GM18508 (cell line): ENCODE results near the gene PRR3.

ENCODE experiments used
- ATAC-seq: cut with Tn5 transposase; IDR thresholded peaks from one replicate; pipeline ENCODE4 v1.9.1; 2021; ENCODE audit warnings: moderate number of reproducible peaks; ENCODE audit not compliant: insufficient read depth, unreplicated experiment

The PRR3 gene

DNA sequence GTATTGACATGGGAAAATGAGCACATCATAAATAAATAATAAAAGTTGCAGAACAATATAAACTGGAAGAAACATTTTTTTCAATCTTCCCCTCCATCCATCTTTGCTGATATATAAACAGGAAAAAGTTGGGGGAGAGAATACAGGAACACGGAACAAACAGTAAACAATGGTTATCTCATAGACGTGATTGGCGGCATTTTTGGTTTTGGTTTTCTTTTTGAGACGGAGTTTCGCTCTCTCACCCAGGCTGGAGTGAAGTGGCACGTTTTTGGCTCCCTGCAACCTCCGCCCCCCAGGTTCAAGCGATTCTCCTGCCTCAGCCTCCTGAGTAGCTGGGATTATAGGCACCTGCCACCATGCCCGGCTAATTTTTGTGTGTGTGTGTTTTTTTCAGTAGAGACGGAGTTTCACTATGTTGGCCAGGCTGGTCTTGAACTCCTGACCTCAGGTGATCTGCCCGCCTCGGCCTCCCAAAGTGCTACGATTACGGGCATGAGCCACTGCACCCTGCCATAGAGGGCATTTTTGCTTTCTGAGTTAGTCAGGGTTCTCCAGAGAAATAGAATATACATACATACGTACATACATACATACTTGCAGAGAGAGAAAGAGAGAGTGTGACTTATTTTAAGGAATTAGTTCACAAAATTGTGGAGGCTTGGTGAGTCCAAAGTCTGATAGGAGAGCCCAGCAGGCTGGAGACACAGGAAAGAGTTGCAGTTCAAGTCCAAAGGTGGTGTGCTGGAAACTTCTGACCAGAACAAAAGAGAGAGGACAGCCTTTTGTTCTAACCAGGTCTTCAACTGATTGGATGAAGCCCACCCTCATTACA is 23.4 kb upstream of the PRR3 start:
- ATAC-seq = no peak

DNA sequence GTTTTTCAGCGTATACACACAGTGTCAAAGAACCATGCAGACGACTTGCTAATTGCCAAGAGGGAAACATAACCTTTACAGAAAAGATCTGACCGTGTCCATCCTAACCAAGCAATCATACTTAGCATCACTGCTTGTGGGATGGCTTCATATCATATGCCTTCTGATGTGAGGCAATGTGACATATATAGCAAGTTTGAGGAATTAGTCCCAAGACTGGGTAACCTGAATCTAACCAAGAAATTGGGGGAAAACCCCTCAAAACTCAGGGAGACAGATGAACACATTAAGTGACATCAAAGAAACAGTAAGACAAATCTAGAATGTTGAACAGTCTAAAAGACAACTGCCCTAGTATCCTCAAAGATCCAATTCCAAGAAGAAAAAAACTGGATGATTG is 19.2 kb upstream of the PRR3 start:
- no peak for ATAC-seq

- no peak for ATAC-seq
Observed at GRCh38 chr6:30541515-30542403, 15.3 kb upstream of the PRR3 start.

DNA sequence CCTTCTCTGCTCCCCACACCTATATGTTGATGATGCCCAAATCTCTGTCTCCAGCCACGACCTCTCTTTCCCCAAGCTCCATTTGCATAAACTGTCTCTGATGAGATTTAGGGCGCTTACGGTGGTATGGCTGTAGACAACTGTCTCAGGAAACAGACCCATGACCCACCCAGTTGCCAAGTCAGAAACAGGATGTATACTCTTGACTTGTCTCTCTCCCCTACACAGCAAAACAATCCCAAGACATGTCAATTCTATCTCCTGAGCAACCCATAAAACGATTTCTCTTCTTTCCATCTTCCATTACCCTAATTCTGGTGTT is 14.7 kb upstream of the PRR3 start:
- ATAC-seq = no peak

DNA sequence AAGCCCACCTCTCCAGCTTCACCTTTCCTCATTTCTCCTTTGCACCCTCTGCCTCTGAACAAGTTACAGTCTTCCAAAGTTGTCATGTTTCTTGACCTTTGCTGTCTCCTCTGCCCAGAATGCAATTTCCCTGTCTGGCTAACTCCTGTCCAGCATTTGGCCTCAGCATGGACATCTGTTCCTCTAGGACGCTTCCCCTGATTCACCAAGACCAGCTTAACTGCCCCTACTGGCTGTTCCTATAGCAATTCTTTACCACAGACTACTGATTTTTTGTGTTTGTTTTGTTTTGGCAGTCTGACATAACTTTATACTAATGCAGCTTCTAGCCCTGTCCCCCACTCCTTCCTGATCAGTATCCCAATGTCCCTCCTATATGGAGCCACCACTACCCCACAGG is 14.2 kb upstream of the PRR3 start:
- ATAC-seq = no peak

DNA sequence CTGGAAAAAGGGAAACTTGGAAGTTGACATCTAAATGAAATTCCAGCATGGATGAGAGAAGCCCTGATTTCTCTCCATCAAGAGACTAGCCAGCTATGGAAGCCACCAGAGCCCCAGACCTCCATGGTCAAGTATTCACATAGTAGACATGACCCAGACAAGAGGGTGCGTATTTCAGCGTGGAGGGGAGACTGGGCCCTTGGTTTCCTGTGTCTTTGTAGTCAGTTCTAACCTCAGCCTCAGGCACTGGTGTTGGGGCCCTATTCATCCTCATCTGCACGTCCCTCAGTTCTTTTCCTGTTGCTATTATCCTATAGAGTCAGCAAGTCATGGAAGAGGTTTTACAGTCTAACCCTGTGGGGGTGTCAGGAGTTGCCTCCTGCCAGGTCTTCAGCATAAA is 13.3 kb upstream of the PRR3 start:
- ATAC-seq = no peak

- no peak for ATAC-seq
Observed at GRCh38 chr6:30544666-30545272, 12.3 kb upstream of the PRR3 start.

DNA sequence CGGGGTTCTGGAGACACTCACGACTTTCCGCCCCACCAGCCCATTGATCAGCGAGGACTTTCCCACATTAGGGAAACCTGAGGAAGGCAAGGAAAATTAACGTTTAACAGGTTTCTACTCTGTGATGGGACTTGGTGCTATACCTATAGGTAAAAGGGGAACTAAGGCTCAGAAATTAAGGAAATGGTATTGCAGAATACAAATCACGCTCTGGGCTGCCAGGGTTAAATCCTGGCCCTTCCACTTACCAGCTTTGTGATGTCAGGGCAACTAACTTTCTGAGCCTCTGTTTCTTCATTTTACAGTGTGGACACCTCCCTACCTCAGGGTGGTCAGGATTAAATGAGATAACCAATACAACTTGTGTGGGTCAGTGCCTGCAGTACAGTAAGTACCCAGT is 9.6 kb upstream of the PRR3 start:
- no peak for ATAC-seq

DNA sequence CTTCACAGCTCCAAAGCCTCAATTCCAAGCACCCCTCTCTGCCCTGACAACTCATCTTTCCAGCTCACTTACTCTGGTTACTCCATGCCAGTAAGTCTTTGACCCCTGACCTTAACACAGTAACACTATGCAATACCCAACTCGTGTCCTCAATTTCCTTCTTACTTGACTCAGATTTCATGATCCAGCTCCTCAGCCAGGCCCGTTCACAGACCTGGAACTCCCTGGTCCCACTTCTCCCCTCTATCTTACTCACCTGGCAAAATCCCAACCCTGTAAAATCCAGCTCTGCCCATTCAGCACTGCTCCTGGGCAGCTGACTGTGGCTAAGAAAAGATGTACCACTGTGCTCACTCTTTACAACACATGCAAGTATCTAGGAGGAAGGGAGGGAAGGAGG is 8.7 kb upstream of the PRR3 start:
- ATAC-seq = no peak

DNA sequence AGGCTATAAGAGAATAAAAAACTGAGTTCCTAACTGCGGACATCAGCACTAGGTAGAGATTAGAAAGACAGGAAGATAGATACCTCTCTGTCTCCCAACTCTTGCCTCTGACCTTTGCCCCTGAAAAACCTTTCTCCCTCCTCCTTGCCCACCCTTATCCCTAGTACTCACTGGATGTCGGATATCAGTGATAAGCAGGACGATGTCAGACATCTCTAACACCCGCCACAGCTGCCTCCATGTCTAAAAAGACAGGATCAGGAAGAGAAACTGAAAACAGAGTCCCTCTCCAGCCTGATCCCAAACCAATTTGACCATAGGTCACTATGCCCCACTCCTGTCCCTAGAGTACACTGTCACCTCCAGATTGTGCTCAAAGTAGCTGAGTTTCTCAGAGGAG is 2.7 kb upstream of the PRR3 start:
- no peak for ATAC-seq

DNA sequence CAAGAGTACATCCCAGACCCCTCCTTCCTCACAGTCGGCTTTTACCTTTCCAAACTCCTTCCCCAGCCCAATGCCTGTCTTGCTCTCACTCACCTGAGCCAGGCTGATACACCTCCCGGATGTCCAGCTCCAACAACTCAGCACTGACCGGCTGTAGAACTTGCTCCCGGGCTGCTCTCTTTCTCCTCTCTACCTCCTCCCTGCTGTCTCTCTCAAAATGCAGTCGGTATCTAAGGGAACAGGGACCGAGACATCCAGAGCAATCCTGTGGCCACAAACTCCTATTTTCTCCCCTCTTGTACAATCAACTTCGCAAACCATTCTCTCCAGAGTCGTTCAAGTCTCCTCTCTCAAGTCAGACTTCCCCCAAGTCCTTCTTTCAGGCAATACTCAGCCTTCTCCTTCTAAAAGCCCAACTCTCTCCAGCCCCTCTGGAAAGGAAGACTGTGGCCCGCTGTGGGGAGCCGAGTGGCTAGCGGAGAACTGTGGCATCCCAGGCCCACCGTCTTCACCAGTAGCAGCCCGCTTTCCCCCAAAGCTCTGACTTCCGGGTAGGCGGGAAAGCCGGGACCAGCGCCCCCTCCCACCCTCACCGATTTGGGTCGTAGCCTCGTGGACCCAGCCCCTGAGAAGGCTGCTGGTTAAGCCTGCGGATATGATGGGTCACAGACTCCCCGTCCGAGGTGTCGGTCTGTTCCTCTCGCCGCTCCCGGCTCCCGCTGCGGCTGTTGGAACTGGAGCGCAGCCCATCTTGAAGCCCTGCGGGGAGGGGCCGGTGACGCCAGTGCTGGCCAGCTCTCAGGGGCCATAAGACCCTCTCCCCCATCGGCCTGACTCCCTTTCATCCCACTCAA is 1.9 kb upstream of the PRR3 start:
- no peak for ATAC-seq

- ATAC-seq = no peak
Observed at GRCh38 chr6:30555816-30556065, 1.4 kb upstream of the PRR3 start.

- peak; percentile 39 for ATAC-seq
Observed at GRCh38 chr6:30556066-30556905, 809 bp upstream of the PRR3 start, which contains the start of gene GNL1. Gene GNL1 (minus strand): TSS chr6:30556489. CDS start chr6:30556203, 286 bp downstream.

GRCh38 chr6:30557683-30557981 is 537 bp downstream of the PRR3 start:
- ATAC-seq = no peak

- ATAC-seq = no peak
Observed at GRCh38 chr6:30560930-30561329, 3.8 kb downstream of the PRR3 start.

GRCh38 chr6:30562470-30563425 is 5.7 kb downstream of the PRR3 start:
- ATAC-seq = no peak

DNA sequence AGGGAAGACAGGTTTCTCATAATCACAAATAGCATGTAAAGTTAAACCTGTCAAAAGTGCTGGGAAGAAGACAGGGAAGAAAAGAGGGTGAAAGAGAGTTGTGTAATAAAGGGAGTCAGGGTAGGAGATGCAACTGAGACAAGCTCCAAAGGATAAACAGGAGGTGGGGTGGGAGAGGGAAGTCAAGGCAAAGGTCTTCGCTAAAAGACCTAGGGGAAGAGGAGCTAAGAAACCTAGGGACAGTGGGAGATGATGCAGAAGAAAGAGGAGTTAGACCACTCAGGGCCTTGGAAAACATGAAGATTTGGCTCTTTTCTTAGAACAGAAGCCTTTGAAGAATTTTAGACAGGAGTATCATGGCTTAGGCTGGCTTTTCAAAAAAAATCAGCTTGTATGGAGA is 7.0 kb downstream of the PRR3 start:
- no peak for ATAC-seq

DNA sequence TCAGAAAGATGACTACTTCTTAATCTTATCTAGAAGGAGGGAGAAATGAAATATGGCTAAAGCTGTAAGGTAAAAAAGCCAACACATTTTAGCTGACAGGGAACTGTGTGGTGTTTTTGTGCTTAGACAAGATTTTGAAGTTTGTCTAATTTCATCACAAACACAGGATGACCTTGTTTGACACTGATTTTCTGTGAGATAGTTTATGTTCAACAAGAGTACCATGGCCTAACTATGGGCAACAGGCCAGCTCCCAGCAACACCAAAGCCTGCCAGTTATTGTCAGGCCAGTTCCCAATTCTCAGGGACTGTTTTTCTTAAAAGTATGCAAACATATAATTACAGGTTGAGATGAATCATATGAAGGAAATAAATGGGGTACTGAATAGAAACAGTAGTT is 8.7 kb downstream of the PRR3 start:
- no peak for ATAC-seq

GRCh38 chr6:30568245-30568644 is 11.2 kb downstream of the PRR3 start:
- ATAC-seq = no peak
